GM19455 (cell line): ENCODE measurements around the gene MAML2.

Experiments
- ATAC-seq: cut with Tn5 transposase; IDR thresholded peaks from one replicate; pipeline ENCODE4 v1.9.1; 2021; ENCODE audit not compliant: unreplicated experiment

MAML2 gene

GRCh38 chr11:96082936-96083335 is 260.1 kb downstream of the MAML2 start:
- no peak for ATAC-seq

- no peak for ATAC-seq
Measured at GRCh38 chr11:96082002-96082899, 260.7 kb downstream of the MAML2 start.

- no peak for ATAC-seq
Measured at GRCh38 chr11:96081561-96081960, 261.4 kb downstream of the MAML2 start.

GRCh38 chr11:96079691-96080090 is 263.3 kb downstream of the MAML2 start:
- no peak for ATAC-seq

GRCh38 chr11:96075532-96075959 is 267.4 kb downstream of the MAML2 start:
- peak; percentile 73 for ATAC-seq

- ATAC-seq = no peak
Measured at GRCh38 chr11:96074551-96075310, 268.3 kb downstream of the MAML2 start.

GRCh38 chr11:96073536-96073935 is 269.5 kb downstream of the MAML2 start:
- ATAC-seq = no peak

- no peak for ATAC-seq
Measured at GRCh38 chr11:96072592-96072991, 270.4 kb downstream of the MAML2 start.

GRCh38 chr11:96070453-96070852 is 272.5 kb downstream of the MAML2 start:
- ATAC-seq = no peak

- ATAC-seq = no peak
Measured at GRCh38 chr11:96067160-96067559, 275.8 kb downstream of the MAML2 start.

- ATAC-seq = no peak
Measured at GRCh38 chr11:96065379-96065778, 277.6 kb downstream of the MAML2 start.

GRCh38 chr11:96063886-96064285 is 279.1 kb downstream of the MAML2 start:
- ATAC-seq = no peak

- no peak for ATAC-seq
Measured at GRCh38 chr11:96063053-96063452, 279.9 kb downstream of the MAML2 start.

GRCh38 chr11:96062134-96062533 is 280.9 kb downstream of the MAML2 start:
- no peak for ATAC-seq

- no peak for ATAC-seq
Measured at GRCh38 chr11:96061730-96062129, 281.3 kb downstream of the MAML2 start.

GRCh38 chr11:96061069-96061468 is 281.9 kb downstream of the MAML2 start:
- no peak for ATAC-seq

- ATAC-seq = no peak
Measured at GRCh38 chr11:96057502-96057901, 285.5 kb downstream of the MAML2 start.

GRCh38 chr11:96056576-96056975 is 286.4 kb downstream of the MAML2 start:
- no peak for ATAC-seq

- ATAC-seq = no peak
Measured at GRCh38 chr11:96055706-96056387, 287.1 kb downstream of the MAML2 start.

GRCh38 chr11:96054870-96055705 is 287.9 kb downstream of the MAML2 start:
- no peak for ATAC-seq
